HG02884 (cell line): Measurements from ENCODE around the gene SPSB2.
A peak's percentile ranks its signal among the peaks of the same experiment; 100 is the strongest.
"Not testable (repeated sequence)": the region's sequence is repeated elsewhere in the genome, so short reads cannot be mapped to it uniquely, and the experiment has no call there.

Source experiments
- ATAC-seq: cut with Tn5 transposase; IDR thresholded peaks from one replicate; pipeline ENCODE4 v1.9.1; 2021; ENCODE audit warnings: mild to moderate bottlenecking, moderate library complexity; ENCODE audit not compliant: unreplicated experiment

Gene SPSB2

GRCh38 chr12:6873094-6874014 lies at the start of gene SPSB2:
SPSB2 (minus strand) TSS chr12:6873303; CDS start chr12:6872901, 402 bp downstream.
- peak; percentile 70 for ATAC-seq

- ATAC-seq: no peak
Observed at GRCh38 chr12:6921996-6922946, 49.2 kb upstream of the SPSB2 start.

GRCh38 chr12:6921539-6921938 lies 48.4 kb upstream of the SPSB2 start:
- no peak for ATAC-seq

- ATAC-seq: no peak
Observed at GRCh38 chr12:6919588-6919987, 46.5 kb upstream of the SPSB2 start.

GRCh38 chr12:6917491-6918231 lies 44.6 kb upstream of the SPSB2 start:
- no peak for ATAC-seq

- no peak for ATAC-seq
Observed at GRCh38 chr12:6916426-6917200, 43.5 kb upstream of the SPSB2 start.

- ATAC-seq: no peak
Observed at GRCh38 chr12:6915789-6916285, 42.7 kb upstream of the SPSB2 start.

- no peak for ATAC-seq
Observed at GRCh38 chr12:6914947-6915788, 42.1 kb upstream of the SPSB2 start.

- peak; percentile 50 for ATAC-seq
Observed at GRCh38 chr12:6914246-6914946, 41.3 kb upstream of the SPSB2 start, which contains the start of gene ENO2. ENO2 (plus strand) TSS chr12:6914580; CDS start chr12:6915833, 1,253 bp downstream.

GRCh38 chr12:6912164-6912935 lies 39.2 kb upstream of the SPSB2 start:
- no peak for ATAC-seq

- no peak for ATAC-seq
Observed at GRCh38 chr12:6909421-6910145, 36.5 kb upstream of the SPSB2 start.

GRCh38 chr12:6908141-6908540 lies 35.0 kb upstream of the SPSB2 start:
- ATAC-seq: not testable (repeated sequence)

- ATAC-seq: no peak
Observed at GRCh38 chr12:6905414-6906040, 32.4 kb upstream of the SPSB2 start.

GRCh38 chr12:6904280-6905276 lies 31.5 kb upstream of the SPSB2 start, which contains the start of gene LRRC23:
LRRC23 (plus strand) TSS chr12:6904822; CDS start chr12:6905634, 812 bp downstream.
- peak; percentile 92 for ATAC-seq

GRCh38 chr12:6903722-6904121 lies 30.6 kb upstream of the SPSB2 start:
- ATAC-seq: no peak
